D721Med (cell line): Measurements from ENCODE around the gene PYGO1.

Experiments used
- DNase-seq: peaks from one replicate; pipeline ENCODE4 v3.0.0; 2011; ENCODE audit warnings: low spot score; ENCODE audit not compliant: insufficient read length
- FAIRE-seq: peaks from 2 replicates; lab custom pipeline; 2011; peaks lifted over from hg19 to GRCh38; lab: Jason Lieb, UNC
- TF ChIP-seq, protein P1 (sequence below): IDR thresholded peaks from 2 replicates; pipeline ENCODE4 v1.5.1; 2012; ENCODE audit warnings: mild to moderate bottlenecking, control low read depth; ENCODE audit not compliant: insufficient read depth; ENCODE audit errors: missing control alignments

Gene PYGO1

GRCh38 chr15:55588070-55588814 is at the start of gene PYGO1:
Gene PYGO1 (minus strand): TSS chr15:55588345. CDS start chr15:55587883, 462 bp downstream.
- no peak for FAIRE-seq
- DNase-seq, result peak; percentile 34
- TF ChIP-seq, protein P1, sequence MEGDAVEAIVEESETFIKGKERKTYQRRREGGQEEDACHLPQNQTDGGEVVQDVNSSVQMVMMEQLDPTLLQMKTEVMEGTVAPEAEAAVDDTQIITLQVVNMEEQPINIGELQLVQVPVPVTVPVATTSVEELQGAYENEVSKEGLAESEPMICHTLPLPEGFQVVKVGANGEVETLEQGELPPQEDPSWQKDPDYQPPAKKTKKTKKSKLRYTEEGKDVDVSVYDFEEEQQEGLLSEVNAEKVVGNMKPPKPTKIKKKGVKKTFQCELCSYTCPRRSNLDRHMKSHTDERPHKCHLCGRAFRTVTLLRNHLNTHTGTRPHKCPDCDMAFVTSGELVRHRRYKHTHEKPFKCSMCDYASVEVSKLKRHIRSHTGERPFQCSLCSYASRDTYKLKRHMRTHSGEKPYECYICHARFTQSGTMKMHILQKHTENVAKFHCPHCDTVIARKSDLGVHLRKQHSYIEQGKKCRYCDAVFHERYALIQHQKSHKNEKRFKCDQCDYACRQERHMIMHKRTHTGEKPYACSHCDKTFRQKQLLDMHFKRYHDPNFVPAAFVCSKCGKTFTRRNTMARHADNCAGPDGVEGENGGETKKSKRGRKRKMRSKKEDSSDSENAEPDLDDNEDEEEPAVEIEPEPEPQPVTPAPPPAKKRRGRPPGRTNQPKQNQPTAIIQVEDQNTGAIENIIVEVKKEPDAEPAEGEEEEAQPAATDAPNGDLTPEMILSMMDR, result no peak

DNA sequence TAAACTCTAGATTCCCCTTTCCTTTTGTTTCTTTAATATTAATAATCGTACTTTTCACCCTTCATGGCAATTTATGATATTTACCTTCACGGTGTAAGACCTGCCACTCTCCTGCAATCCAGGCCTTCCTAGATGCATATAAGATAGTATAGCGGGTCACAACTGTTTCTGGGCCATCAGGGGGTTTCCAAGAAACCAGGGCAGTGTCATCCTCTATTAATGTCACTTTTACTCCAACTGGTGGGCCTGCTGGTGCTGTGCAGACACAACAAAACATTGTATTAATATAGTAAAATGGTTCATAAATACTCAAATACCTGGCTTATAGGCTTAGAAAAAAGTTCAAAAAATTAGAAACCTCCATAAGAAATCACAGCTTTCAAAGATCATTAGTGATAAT is 48.9 kb upstream of the PYGO1 start:
- TF ChIP-seq, protein P1, result no peak
- DNase-seq (no peak), FAIRE-seq (no peak)

DNA sequence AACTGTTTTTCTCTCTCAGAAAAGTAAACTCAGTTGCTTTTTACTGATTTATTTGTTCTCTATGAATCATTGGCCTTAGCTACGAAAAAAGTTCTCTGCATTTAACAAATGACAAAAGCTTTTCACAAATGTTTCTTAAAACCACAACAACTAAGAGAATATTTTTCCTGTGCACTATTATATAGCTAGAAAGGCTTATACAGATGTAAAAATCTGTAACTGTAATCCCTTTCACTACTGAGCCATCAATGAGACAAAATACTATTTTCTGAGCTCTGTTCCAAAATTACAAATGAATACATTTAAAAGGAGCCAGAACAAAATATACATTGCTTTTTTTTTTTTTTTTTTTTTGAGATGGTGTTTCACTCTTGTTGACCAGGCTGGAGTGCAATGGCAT is 45.6 kb upstream of the PYGO1 start:
- TF ChIP-seq, protein P1, result no peak
- FAIRE-seq, result no peak
- no peak for DNase-seq

GRCh38 chr15:55632434-55632833 is 44.3 kb upstream of the PYGO1 start:
- FAIRE-seq, result no peak
- DNase-seq, result no peak
- TF ChIP-seq, protein P1, result no peak

GRCh38 chr15:55630858-55631257 is 42.7 kb upstream of the PYGO1 start:
- FAIRE-seq (no peak), DNase-seq (no peak)
- TF ChIP-seq, protein P1, result no peak

GRCh38 chr15:55628369-55628730 is 40.2 kb upstream of the PYGO1 start:
- DNase-seq, result no peak
- FAIRE-seq, result no peak
- TF ChIP-seq, protein P1, result no peak

DNA sequence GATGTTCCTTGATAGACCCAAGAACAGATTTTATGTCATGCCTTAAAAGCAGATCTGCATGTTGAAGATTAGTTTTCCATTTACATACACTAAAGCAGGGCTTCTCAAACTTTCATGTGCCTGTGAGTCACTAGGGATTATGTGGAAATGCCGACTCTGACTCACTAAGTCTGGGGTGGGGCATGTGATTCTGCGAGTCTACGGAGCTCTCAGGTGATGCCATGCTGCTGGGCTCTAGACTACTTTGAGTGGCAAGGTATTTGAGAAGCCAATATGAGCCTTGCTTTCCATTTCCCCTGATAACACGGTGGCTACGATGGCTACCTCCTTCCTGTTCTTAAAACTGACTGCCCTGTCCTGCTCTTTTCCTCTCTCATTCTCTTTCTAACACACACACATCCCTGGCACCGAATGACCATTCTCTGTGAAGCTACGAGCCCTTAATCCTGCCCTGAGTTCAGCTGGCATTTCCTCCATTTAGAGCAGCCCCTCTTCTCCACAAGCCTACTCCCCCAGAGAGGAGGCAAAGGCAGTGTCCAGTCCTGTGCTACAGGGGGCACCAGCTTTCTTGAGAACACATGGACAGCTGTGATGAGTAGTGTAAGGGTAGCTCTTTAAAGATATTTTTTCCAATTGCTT is 39.7 kb upstream of the PYGO1 start:
- DNase-seq, result no peak
- TF ChIP-seq, protein P1, result peak; percentile 1
- no peak for FAIRE-seq
